Right renal pelvis (tissue), 4 donors: ENCODE data around the gene PGGT1B. TPM values are rescaled to one million over a fixed set of nuclear protein-coding genes. Genes with fewer than 3 reads are reported as not detected.
"Not testable (repeated sequence)": the region's sequence is repeated elsewhere in the genome, so short reads cannot be mapped to it uniquely, and the experiment has no call there.

Experiments
- DNase-seq, 4 donors: peaks; one replicate each; pipeline ENCODE4 v3.0.0-alpha.2; 2013; ENCODE audit warnings: low read depth in 4 of 4, low spot score in 3 of 4, missing footprints in 1 of 4
- polyA plus RNA-seq, 4 donors: library from polyadenylated mRNA; unstranded; fragments of 120-200 nt; gene quantifications; one replicate each; pipeline ENCODE4 v1.2.1, GENCODE V29; 2013; ENCODE audit not compliant: insufficient read length in 4 of 4

Gene PGGT1B
- polyA plus RNA-seq, 4 donors = 30.5 to 39.4 (median 35.8) TPM

GRCh38 chr5:115262011-115262320 is 711 bp downstream of the PGGT1B start:
- DNase-seq = peak in 2 of 4 donors; percentile 2

GRCh38 chr5:115260248-115260647 is 2.4 kb downstream of the PGGT1B start:
- no peak for DNase-seq

- no peak for DNase-seq
Measured at GRCh38 chr5:115257981-115258380, 4.7 kb downstream of the PGGT1B start.

- not testable (repeated sequence) for DNase-seq
Measured at GRCh38 chr5:115249379-115249778, 13.3 kb downstream of the PGGT1B start.

GRCh38 chr5:115246361-115246991 is 16.2 kb downstream of the PGGT1B start:
- DNase-seq = peak in 3 of 4 donors; percentile 7 to 28 (median 22)

GRCh38 chr5:115243412-115243811 is 19.3 kb downstream of the PGGT1B start:
- no peak for DNase-seq

- no peak for DNase-seq
Measured at GRCh38 chr5:115241881-115242642, 20.6 kb downstream of the PGGT1B start.

GRCh38 chr5:115237066-115237465 is 25.6 kb downstream of the PGGT1B start:
- no peak for DNase-seq

GRCh38 chr5:115236599-115236998 is 26.1 kb downstream of the PGGT1B start:
- DNase-seq = no peak

- no peak for DNase-seq
Measured at GRCh38 chr5:115231598-115231997, 31.1 kb downstream of the PGGT1B start.

- DNase-seq = no peak
Measured at GRCh38 chr5:115229606-115230005, 33.1 kb downstream of the PGGT1B start.

GRCh38 chr5:115227281-115227680 is 35.4 kb downstream of the PGGT1B start:
- no peak for DNase-seq

- DNase-seq = no peak
Measured at GRCh38 chr5:115214541-115214940, 48.1 kb downstream of the PGGT1B start.

GRCh38 chr5:115209279-115209678 is 53.4 kb downstream of the PGGT1B start:
- peak; percentile 3 to 35 (median 14) for DNase-seq

GRCh38 chr5:115202952-115203351 is 59.7 kb downstream of the PGGT1B start:
- DNase-seq = no peak

GRCh38 chr5:115196161-115196560 is 66.5 kb downstream of the PGGT1B start:
- no peak for DNase-seq

- no peak for DNase-seq
Measured at GRCh38 chr5:115194676-115195075, 68.0 kb downstream of the PGGT1B start.

- DNase-seq = no peak
Measured at GRCh38 chr5:115193295-115193694, 69.4 kb downstream of the PGGT1B start.

- DNase-seq = no peak
Measured at GRCh38 chr5:115192098-115192497, 70.6 kb downstream of the PGGT1B start.

GRCh38 chr5:115191474-115192031 is 71.1 kb downstream of the PGGT1B start:
- DNase-seq = no peak

GRCh38 chr5:115190388-115190787 is 72.3 kb downstream of the PGGT1B start:
- DNase-seq = no peak

GRCh38 chr5:115189866-115190265 is 72.8 kb downstream of the PGGT1B start:
- no peak for DNase-seq
